Osteoblast (primary cell): ENCODE data around the gene SYT12. TPM values are rescaled to one million over a fixed set of nuclear protein-coding genes. Genes with fewer than 3 reads are reported as not detected.
A peak's percentile ranks its signal among the peaks of the same experiment; 100 is the strongest.

Source experiments
- DNase-seq: peaks from one replicate; pipeline ENCODE4 v3.0.0; 2011; ENCODE audit warnings: low spot score, mixed read lengths; ENCODE audit not compliant: insufficient read length; ENCODE audit errors: missing footprints
- H2AFZ ChIP-seq: 2 replicates; pipeline ENCODE4 v1.6.0; 2011; ENCODE audit warnings: mild to moderate bottlenecking, low read length
- H3K27ac ChIP-seq: 2 replicates; pipeline ENCODE4 v1.5.1; 2011; ENCODE audit warnings: mild to moderate bottlenecking, low read depth, low read length, moderate library complexity
- H3K27me3 ChIP-seq: 2 replicates; pipeline ENCODE4 v1.6.0; 2012; ENCODE audit warnings: mild to moderate bottlenecking, control low read depth, inconsistent platforms, low read length, moderate library complexity; ENCODE audit not compliant: insufficient read depth
- H3K36me3 ChIP-seq: 2 replicates; pipeline ENCODE4 v1.5.1; 2011; ENCODE audit warnings: mild to moderate bottlenecking, low read length, control low read depth, moderate library complexity; ENCODE audit not compliant: insufficient read depth
- H3K4me1 ChIP-seq: 2 replicates; pipeline ENCODE4 v1.5.1; 2011; ENCODE audit warnings: mild to moderate bottlenecking, low read length, control low read depth, moderate library complexity; ENCODE audit not compliant: insufficient read depth
- H3K4me2 ChIP-seq: 2 replicates; pipeline ENCODE4 v1.6.0; 2011; ENCODE audit warnings: mild to moderate bottlenecking, low read length; ENCODE audit not compliant: insufficient read depth
- H3K4me3 ChIP-seq: fragments of 200-600 bp; sonication (generic); 3 replicates; pipeline ENCODE4 v1.5.1; 2012; ENCODE audit warnings: mild to moderate bottlenecking, low read length, inconsistent platforms; ENCODE audit not compliant: insufficient read depth
- H3K79me2 ChIP-seq: 2 replicates; pipeline ENCODE4 v1.6.0; 2012; ENCODE audit warnings: mild to moderate bottlenecking, low read length, control low read depth, inconsistent platforms; ENCODE audit not compliant: insufficient read depth
- H3K9me3 ChIP-seq: 2 replicates; pipeline ENCODE4 v1.5.1; 2011; ENCODE audit warnings: low read depth, low read length, control low read depth
- H4K20me1 ChIP-seq: 2 replicates; pipeline ENCODE4 v1.6.0; 2012; ENCODE audit warnings: mild to moderate bottlenecking, low read length, control low read depth; ENCODE audit not compliant: insufficient read depth
- total RNA-seq: library from RNA; depleted of rRNA; stranded (reverse); fragments of >200 nt; gene quantifications from 2 replicates; pipeline ENCODE4 v1.2.3, GENCODE V29; 2012
- TF ChIP-seq, protein P1 (sequence below): IDR thresholded peaks from 2 replicates; pipeline ENCODE4 v1.5.1; 2011; ENCODE audit warnings: mild to moderate bottlenecking, low read depth, low read length, moderate library complexity; ENCODE audit errors: extremely low read depth

The SYT12 gene
- total RNA-seq, 1 donor = 4.0 TPM

DNA sequence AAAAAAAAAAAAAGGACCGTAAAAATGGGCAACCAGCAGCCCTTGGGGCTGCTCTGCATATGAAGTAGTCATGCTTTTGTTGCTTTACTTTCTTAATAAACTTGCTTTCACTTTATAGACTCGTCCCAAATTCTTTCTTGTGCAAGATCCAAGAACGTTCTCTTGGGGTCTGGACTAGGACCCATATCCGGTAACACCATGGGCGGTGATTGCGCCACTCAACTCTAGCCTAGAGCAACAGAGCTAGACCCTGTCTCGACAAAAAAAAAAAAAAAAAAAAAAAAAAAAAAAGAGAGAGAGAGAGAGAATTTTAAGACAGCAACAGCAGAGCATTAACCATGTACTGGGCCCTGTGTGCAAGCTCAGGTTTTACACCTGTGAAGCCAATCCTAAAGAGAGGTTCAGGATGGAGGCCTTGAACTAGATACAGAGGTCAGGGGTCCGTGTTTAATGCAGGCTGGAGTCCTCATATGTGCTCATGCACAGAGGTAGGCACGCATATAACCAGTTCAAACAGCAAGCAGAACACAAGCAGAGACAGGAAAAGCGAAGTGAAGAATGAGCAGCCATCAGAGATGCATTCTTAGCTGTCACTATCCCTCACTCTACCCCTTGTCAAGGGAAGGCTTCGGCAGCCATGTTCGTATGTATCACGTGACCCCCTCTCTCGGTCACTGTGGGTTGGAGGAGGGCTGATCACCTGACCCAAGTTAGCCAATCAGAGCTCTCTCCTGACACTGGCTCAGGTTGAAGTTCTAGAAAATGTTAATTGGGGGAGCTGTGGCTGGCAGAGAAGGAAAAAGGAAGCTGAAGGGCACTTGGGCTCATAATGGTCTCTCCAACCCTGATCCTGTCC lies 16.7 kb upstream of the SYT12 start:
- Histone ChIP-seq H3K79me2 (no peaks in the 10 kb centered on the region), H3K27me3 (peaks cover 4% of the 10 kb centered on the region), H3K4me1 (no peaks in the 10 kb centered on the region), H3K4me2 (peak overlapping the region; percentile 33), H3K36me3 (no peaks in the 10 kb centered on the region), H2AFZ (peak overlapping the region; percentile 89), H4K20me1 (no peaks in the 10 kb centered on the region), H3K4me3 (peak overlapping the region; percentile 36), H3K27ac (no peak overlapping the region), H3K9me3 (no peaks in the 10 kb centered on the region)
- peak; percentile 89 for DNase-seq
- TF ChIP-seq, protein P1, sequence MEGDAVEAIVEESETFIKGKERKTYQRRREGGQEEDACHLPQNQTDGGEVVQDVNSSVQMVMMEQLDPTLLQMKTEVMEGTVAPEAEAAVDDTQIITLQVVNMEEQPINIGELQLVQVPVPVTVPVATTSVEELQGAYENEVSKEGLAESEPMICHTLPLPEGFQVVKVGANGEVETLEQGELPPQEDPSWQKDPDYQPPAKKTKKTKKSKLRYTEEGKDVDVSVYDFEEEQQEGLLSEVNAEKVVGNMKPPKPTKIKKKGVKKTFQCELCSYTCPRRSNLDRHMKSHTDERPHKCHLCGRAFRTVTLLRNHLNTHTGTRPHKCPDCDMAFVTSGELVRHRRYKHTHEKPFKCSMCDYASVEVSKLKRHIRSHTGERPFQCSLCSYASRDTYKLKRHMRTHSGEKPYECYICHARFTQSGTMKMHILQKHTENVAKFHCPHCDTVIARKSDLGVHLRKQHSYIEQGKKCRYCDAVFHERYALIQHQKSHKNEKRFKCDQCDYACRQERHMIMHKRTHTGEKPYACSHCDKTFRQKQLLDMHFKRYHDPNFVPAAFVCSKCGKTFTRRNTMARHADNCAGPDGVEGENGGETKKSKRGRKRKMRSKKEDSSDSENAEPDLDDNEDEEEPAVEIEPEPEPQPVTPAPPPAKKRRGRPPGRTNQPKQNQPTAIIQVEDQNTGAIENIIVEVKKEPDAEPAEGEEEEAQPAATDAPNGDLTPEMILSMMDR = no peak

DNA sequence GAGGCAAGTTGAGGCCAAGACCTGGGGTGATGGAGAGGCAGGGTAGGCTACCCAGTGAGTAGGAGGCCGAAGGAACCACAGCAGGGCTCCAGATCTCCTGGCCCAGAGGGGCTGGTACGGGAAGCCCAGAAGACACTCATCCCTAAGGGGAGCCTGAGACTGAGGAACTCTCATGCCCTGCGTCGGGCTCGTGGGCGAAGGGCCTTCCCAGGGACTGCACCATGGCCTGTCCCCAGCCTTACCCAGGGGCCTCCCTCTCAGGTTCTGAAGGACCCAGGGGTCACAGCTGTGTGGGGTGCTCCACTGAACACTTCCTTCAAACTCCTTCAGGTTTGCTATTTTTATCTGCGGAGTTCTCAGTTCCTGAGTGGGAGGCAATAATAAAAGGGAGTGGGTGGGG lies 15.8 kb upstream of the SYT12 start:
- H3K4me3 ChIP-seq = no peak overlapping the region
- H4K20me1 ChIP-seq = no peaks in the 10 kb centered on the region
- peak overlapping the region; percentile 89 for H2AFZ ChIP-seq
- H3K36me3 ChIP-seq = no peaks in the 10 kb centered on the region
- no peaks in the 10 kb centered on the region for H3K4me1 ChIP-seq
- H3K79me2 ChIP-seq = no peaks in the 10 kb centered on the region
- H3K27me3 ChIP-seq = peaks cover 4% of the 10 kb centered on the region
- H3K4me2 ChIP-seq = no peak overlapping the region
- TF ChIP-seq, protein P1 = no peak
- DNase-seq = peak; percentile 55
- no peaks in the 10 kb centered on the region for H3K9me3 ChIP-seq
- no peak overlapping the region for H3K27ac ChIP-seq

DNA sequence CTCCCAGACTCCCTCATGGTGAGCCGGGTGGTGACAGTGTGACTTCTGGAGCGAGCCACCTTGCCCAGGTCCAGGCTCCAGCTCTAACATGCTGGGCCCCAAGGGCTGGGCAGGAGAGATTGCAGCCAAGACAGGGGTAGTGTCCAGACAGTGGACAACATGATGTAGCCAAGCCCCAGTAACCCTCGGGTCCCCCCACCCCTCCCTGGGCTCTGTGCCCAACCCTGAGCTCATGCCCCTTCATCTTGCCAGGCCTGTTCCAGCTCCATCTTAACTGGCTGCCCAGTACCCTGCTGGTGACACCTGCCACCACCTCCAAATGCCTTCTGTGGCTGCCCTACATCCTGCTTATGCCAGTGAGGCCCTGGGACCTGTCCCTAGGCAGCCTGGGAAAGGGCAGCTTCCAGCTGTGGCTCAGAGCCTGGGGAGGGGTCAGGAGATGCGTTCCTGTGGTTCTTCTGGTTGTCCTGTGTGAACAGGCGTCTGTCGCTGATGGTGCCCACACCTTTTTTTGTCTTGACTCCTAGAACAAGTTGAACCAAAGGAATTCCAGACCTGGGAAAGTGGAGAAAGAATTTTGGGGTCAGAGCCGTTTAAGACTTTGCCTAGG lies 12.5 kb upstream of the SYT12 start:
- Histone ChIP-seq H3K4me2 (no peak overlapping the region), H3K27ac (no peak overlapping the region), H3K36me3 (no peaks in the 10 kb centered on the region), H3K4me1 (no peaks in the 10 kb centered on the region), H3K4me3 (no peak overlapping the region), H3K27me3 (peaks cover 4% of the 10 kb centered on the region), H3K79me2 (no peaks in the 10 kb centered on the region), H4K20me1 (no peaks in the 10 kb centered on the region), H2AFZ (no peak overlapping the region), H3K9me3 (no peaks in the 10 kb centered on the region)
- no peak for DNase-seq
- TF ChIP-seq, protein P1 = no peak

DNA sequence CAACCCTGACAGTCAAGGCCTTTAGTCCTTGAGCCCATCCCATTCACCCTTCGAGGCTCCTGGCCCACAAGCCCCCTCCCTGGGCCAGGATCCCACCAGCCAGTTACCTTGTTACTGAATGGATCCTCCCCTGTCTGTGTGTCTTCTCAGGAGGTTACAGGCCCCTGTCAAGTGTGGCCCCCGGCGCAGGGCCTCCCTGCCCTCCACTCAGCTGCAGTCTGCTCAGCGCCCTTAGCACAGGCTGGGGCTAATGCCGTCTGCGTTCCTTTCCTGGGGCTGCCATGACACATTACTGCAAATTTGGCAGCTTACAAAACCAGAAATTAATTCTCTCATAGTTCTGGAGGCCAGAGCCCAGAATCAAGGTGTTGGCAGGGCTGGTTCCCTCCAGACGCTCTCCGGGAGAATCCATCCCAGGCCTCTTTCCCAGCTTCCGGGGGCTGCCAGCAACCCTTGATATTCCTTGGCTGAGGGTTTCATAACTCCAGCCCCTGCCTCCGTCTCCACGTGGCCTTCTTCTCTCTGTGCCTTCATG lies 9.4 kb upstream of the SYT12 start:
- Histone ChIP-seq H3K27me3 (peaks cover 2% of the 10 kb centered on the region), H4K20me1 (no peaks in the 10 kb centered on the region), H3K4me2 (no peak overlapping the region), H3K9me3 (no peaks in the 10 kb centered on the region), H3K4me1 (no peaks in the 10 kb centered on the region), H2AFZ (no peak overlapping the region), H3K79me2 (no peaks in the 10 kb centered on the region), H3K4me3 (no peak overlapping the region), H3K27ac (no peak overlapping the region), H3K36me3 (no peaks in the 10 kb centered on the region)
- TF ChIP-seq, protein P1 = no peak
- DNase-seq = peak; percentile 35
